NCI-H1417 treated with DMSO at 0.1 percent for 48 hours (cell line): Measurements from ENCODE around the gene CTIF.

ENCODE experiments used
- DNase-seq: peaks from one replicate; lab custom pipeline; 2025; lab: John Stamatoyannopoulos, UW

Gene CTIF

DNA sequence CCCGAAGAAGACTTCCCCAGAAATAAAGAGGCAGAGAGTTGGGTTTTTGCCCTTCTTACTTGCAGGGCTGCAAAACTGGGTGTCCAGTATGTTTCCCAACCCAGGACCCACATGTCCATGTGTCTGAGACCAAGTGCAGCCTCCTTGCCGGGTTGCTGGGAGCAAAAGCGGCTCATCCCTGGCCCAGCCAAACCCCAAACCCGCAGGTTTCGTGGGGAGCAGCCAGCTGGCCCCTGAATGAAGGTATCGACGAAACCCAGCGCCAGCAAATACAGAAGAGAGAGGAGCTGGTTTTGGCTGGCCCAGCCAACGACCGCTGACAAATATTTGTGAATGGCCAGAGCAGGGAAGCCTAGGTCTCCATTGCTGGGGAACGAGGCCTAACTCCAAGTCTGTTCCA is 214.9 kb downstream of the CTIF start:
- DNase-seq: no peak

GRCh38 chr18:48754559-48754958 is 215.7 kb downstream of the CTIF start:
- DNase-seq: no peak

GRCh38 chr18:48754993-48755473 is 216.2 kb downstream of the CTIF start:
- DNase-seq: no peak

DNA sequence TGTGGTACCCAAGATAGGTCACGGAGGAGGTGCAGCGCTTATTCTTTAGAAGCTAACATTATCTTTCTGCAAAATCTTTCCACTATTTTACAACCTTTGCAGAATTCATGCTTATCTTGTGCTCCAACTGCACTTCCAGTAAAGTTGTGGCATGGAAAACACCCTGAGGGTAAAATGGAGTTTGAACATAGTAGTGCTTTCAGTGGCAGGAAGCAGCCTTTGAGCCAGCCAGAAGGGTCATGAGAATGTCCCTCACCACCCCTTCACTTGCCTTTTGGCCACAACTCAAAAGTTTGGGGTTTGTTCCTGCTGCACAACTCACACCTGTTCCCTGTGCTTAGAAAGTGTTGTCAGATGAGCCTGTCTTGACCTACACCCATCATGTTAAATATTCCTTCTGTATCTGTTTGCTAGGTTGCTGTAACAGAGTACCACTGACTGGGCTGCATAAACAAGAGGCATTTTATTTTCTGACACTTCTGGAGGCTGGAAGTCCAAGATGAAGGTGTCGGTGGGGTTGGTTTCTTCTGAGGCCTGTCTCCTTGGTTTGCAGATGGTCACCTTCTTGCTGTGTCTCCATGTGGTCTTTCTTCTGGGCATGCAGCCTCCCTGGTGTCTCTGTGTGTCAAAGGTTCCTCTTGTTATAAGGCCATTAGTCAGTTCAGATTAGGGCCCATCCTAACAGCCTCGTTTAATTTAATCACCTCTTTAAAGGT is 217.8 kb downstream of the CTIF start:
- DNase-seq: no peak

- no peak for DNase-seq
Observed at GRCh38 chr18:48757367-48757766, 218.5 kb downstream of the CTIF start.

DNA sequence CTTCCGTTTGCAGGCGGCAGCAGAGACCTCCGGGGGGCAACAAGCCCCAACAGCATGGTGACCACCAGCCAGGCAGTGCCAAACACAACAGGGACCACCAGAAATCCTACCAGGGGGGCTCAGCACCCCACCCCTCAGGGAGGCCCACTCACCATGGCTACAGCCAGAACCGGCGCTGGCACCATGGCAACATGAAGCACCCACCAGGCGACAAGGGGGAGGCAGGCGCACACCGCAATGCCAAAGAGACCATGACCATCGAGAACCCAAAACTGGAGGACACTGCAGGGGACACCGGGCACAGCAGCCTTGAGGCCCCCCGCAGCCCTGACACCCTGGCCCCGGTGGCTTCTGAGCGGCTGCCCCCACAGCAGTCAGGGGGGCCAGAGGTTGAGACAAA is 219.1 kb downstream of the CTIF start:
- no peak for DNase-seq

GRCh38 chr18:48761582-48761981 is 222.8 kb downstream of the CTIF start:
- DNase-seq: no peak

- no peak for DNase-seq
Observed at GRCh38 chr18:48762022-48762421, 223.2 kb downstream of the CTIF start.

DNA sequence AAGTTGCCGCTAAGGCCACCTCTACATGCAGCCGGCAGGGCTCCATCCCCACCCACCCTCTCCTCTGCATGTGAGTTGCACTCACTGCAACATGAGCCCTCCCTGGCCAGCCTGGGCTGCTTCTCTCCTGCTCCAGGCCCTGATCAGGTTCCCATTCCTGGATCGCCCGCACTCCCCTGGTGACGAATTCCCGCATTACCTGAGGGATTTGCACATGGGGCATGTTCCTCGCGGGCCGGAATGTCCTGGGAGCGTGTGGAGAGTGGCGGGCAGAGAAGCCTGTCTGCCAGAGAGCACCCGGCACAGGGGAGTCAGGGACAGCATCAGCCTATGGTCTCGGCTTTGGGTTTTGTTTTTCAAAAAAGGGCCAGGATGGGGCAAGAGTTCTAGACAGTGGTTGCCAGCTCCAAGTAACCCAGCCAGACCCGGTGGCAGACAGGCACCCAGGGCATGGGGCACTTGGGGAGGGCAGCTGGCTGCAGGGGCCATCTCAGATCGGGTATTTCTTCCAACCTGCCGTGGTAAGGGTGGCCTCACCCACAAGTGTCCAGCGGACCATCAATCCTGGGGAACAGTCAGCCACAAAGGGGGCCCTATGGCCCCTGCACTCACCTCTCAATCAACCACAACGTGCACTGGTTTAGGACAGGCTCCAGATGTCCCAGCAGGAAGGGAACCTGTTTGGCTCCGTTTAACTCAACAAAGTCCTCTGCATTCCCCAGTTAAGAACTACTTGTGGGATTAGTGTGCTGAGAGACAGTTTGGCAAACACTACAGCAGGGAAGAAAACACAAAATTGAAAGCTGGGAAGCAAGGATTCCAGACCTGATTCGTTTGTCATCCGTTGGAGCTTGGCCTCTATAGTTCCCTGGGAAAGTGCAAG is 224.2 kb downstream of the CTIF start:
- DNase-seq: no peak

DNA sequence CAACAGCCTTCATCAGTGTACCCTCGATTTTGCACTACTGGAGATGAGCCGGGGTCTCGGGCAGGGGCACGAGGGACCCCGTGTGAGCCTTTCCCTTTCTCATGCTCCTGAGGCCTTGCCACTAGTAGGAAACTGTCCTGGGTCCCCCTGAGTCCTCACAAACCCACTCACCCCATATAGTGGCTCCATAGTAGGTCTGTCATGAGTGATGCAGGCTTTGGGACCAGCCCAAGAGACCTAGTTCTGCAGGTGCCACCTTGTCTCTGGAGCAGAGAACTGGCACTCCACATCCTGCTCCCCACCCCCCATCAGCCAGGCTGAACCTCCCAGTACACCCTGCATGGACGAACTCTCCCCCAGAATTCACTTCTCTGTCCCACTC is 224.9 kb downstream of the CTIF start:
- no peak for DNase-seq

- no peak for DNase-seq
Observed at GRCh38 chr18:48765053-48765452, 226.2 kb downstream of the CTIF start.

DNA sequence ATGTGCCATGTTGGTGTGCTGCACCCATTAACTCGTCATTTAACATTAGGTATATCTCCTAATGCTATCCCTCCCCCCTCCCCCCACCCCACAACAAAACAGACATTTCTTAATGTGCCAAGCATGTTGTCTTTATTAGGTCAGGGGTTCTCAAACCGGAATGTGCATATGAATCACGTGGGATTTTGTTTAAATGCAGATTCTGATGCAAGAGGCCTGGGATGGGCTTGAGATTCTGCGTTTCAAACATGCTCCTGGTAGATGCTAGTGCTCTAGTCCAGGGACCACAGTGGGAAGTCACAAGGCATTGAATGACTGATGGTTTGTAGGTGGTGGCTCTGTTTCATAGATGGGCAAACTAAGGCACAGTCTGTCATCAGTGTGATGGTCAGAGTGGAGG is 227.2 kb downstream of the CTIF start:
- DNase-seq: no peak

GRCh38 chr18:48766487-48766886 is 227.7 kb downstream of the CTIF start:
- DNase-seq: no peak

- DNase-seq: no peak
Observed at GRCh38 chr18:48767090-48767690, 228.4 kb downstream of the CTIF start.

GRCh38 chr18:48769006-48769636 is 230.3 kb downstream of the CTIF start:
- no peak for DNase-seq

- no peak for DNase-seq
Observed at GRCh38 chr18:48770243-48770642, 231.4 kb downstream of the CTIF start.

DNA sequence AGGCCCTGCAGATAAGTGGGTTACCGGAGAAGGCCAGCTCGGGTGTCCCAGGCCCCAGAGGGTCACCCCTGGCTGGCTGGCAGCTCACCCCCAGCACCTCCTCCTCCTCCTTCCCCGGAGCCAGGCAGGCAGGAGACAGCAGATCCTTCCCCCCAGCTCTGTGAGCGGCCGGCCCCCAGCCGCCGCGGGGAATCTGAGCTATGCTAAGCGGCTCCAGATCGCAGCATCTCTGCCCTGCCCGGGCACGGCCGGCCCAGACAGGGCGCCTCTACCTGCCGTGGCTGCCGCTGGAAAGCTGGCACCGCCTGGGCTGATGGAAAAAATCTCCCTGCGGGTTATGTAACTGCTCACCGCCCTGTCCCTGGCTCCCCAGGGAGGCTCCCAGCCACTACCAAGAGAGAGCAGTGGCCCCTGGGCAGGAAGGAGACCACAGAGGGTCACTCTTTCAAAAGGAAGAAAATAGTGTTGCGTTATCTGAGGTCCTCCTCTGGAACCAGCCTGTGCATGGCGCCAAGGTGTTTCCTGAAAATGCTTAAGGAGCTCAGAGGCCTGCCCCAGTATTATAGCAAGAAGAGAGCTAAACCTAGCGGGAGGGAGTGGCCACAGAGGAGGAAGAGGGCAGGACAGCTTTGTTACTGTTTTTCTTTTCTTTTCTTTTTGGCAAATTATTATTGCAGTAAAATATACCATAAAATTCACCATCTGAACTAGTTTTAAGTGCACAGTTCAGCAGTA is 233.0 kb downstream of the CTIF start:
- no peak for DNase-seq

GRCh38 chr18:48772457-48772856 is 233.6 kb downstream of the CTIF start:
- no peak for DNase-seq

DNA sequence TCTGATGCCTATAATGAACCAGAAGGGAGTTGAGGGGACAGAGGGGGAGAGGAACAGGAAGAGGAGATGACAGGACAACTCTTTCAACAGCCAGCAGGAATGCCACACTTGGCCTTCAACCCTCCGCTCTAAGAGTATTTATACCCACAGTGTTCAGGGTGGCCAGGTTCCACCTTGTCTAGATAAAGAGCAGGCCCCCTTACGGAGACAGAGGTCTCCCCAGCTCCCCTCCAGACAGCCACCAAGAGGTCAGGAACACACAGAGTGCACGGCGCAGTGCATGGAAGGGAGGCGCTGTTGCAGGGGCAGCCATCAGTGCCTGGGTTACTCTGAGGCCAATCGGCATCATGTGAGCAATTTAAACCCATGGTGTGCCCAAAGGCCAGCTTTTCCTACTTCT is 235.0 kb downstream of the CTIF start:
- no peak for DNase-seq

- DNase-seq: no peak
Observed at GRCh38 chr18:48774941-48775340, 236.1 kb downstream of the CTIF start.

- DNase-seq: no peak
Observed at GRCh38 chr18:48775372-48776155, 236.7 kb downstream of the CTIF start.
